Measurements from ENCODE around the gene COL11A1.
"Not testable (repeated sequence)": the region's sequence is repeated elsewhere in the genome, so short reads cannot be mapped to it uniquely, and the experiment has no call there.

Gene COL11A1

GRCh38 chr1:103108376-103109150 lies at the start of gene COL11A1:
TSS of gene COL11A1 (minus strand) at chr1:103108522. CDS start at chr1:103108178, 344 bp downstream.
- H3K9ac ChIP-seq (ENCODE audit: low read length) = peak within 1 kb of the TSS; percentile 47
- no peaks in the 10 kb centered on the region for H3K36me3 ChIP-seq (ENCODE audit: control insufficient read depth, insufficient read depth, low read length)
- H3K4me3 ChIP-seq (ENCODE audit: low read depth, low read length) = peak within 1 kb of the TSS; percentile 80
- H3K27me3 ChIP-seq (ENCODE audit: control insufficient read depth, insufficient read depth, low read length) = peaks cover 11% of the 10 kb centered on the region
- H3K27ac ChIP-seq (ENCODE audit: low read depth, low read length) = no peak within 1 kb of the TSS
- H3K4me1 ChIP-seq (ENCODE audit: control insufficient read depth, insufficient read depth, low read length) = peaks cover 3% of the 10 kb centered on the region; the same call in 1 of the 2 replicates
- no peaks in the 10 kb centered on the region for H3K9me3 ChIP-seq (ENCODE audit: control insufficient read depth, insufficient read depth, low read depth, low read length)

- Histone ChIP-seq H3K4me1 (ENCODE audit: control insufficient read depth, insufficient read depth, low read length) (no peaks in the 10 kb centered on the region), H3K36me3 (ENCODE audit: control insufficient read depth, insufficient read depth, low read length) (no peaks in the 10 kb centered on the region), H3K27ac (ENCODE audit: low read depth, low read length) (no peak overlapping the region), H3K4me3 (ENCODE audit: low read depth, low read length) (no peak overlapping the region), H3K9me3 (ENCODE audit: control insufficient read depth, insufficient read depth, low read depth, low read length) (no peaks in the 10 kb centered on the region), H3K9ac (ENCODE audit: low read length) (no peak overlapping the region), H3K27me3 (ENCODE audit: control insufficient read depth, insufficient read depth, low read length) (no peaks in the 10 kb centered on the region)
Observed at GRCh38 chr1:103156966-103157365, 48.6 kb upstream of the COL11A1 start.

GRCh38 chr1:103146166-103146565 lies 37.8 kb upstream of the COL11A1 start:
- no peak overlapping the region for H3K9ac ChIP-seq (ENCODE audit: low read length)
- no peaks in the 10 kb centered on the region for H3K9me3 ChIP-seq (ENCODE audit: control insufficient read depth, insufficient read depth, low read depth, low read length)
- H3K4me3 ChIP-seq (ENCODE audit: low read depth, low read length) = no peak overlapping the region
- H3K4me1 ChIP-seq (ENCODE audit: control insufficient read depth, insufficient read depth, low read length) = no peaks in the 10 kb centered on the region; the same call in 1 of the 2 replicates
- no peak overlapping the region for H3K27ac ChIP-seq (ENCODE audit: low read depth, low read length)
- H3K36me3 ChIP-seq (ENCODE audit: control insufficient read depth, insufficient read depth, low read length) = no peaks in the 10 kb centered on the region
- no peaks in the 10 kb centered on the region for H3K27me3 ChIP-seq (ENCODE audit: control insufficient read depth, insufficient read depth, low read length)

DNA sequence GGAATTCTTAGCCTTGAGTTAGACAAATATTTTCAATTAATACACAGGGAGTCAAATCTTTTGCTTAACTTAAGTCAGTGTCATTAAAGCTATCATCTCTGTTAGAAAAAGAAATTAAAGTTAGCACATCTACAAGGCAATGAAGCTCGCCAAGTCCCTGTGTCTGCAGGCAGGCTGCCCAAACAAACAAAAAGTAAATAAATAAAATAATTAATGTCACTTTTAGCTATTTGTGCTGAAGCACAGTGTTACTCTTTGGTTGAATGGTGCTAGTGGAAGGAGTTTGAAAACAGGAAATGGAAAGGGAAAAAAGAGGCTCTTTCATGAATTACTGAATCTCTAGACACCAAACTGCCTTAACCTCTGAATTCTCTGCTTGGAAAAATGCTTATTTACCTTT lies 37.1 kb upstream of the COL11A1 start:
- Histone ChIP-seq H3K36me3 (ENCODE audit: control insufficient read depth, insufficient read depth, low read length) (no peaks in the 10 kb centered on the region), H3K9ac (ENCODE audit: low read length) (no peak overlapping the region), H3K9me3 (ENCODE audit: control insufficient read depth, insufficient read depth, low read depth, low read length) (no peaks in the 10 kb centered on the region), H3K27ac (ENCODE audit: low read depth, low read length) (no peak overlapping the region), H3K27me3 (ENCODE audit: control insufficient read depth, insufficient read depth, low read length) (no peaks in the 10 kb centered on the region), H3K4me1 (ENCODE audit: control insufficient read depth, insufficient read depth, low read length) (no peaks in the 10 kb centered on the region; the same call in 1 of the 2 replicates), H3K4me3 (ENCODE audit: low read depth, low read length) (no peak overlapping the region)

- no peaks in the 10 kb centered on the region for H3K9me3 ChIP-seq (ENCODE audit: control insufficient read depth, insufficient read depth, low read depth, low read length)
- no peak overlapping the region for H3K27ac ChIP-seq (ENCODE audit: low read depth, low read length)
- H3K36me3 ChIP-seq (ENCODE audit: control insufficient read depth, insufficient read depth, low read length) = no peaks in the 10 kb centered on the region
- H3K4me1 ChIP-seq (ENCODE audit: control insufficient read depth, insufficient read depth, low read length) = no peaks in the 10 kb centered on the region
- H3K4me3 ChIP-seq (ENCODE audit: low read depth, low read length) = no peak overlapping the region
- no peak overlapping the region for H3K9ac ChIP-seq (ENCODE audit: low read length)
- H3K27me3 ChIP-seq (ENCODE audit: control insufficient read depth, insufficient read depth, low read length) = no peaks in the 10 kb centered on the region
Observed at GRCh38 chr1:103144681-103145080, 36.4 kb upstream of the COL11A1 start.

- Histone ChIP-seq H3K36me3 (ENCODE audit: control insufficient read depth, insufficient read depth, low read length) (no peaks in the 10 kb centered on the region), H3K4me1 (ENCODE audit: control insufficient read depth, insufficient read depth, low read length) (no peaks in the 10 kb centered on the region), H3K27me3 (ENCODE audit: control insufficient read depth, insufficient read depth, low read length) (no peaks in the 10 kb centered on the region), H3K9ac (ENCODE audit: low read length) (no peak overlapping the region), H3K4me3 (ENCODE audit: low read depth, low read length) (no peak overlapping the region), H3K27ac (ENCODE audit: low read depth, low read length) (no peak overlapping the region), H3K9me3 (ENCODE audit: control insufficient read depth, insufficient read depth, low read depth, low read length) (no peaks in the 10 kb centered on the region)
Observed at GRCh38 chr1:103142461-103142860, 34.1 kb upstream of the COL11A1 start.

DNA sequence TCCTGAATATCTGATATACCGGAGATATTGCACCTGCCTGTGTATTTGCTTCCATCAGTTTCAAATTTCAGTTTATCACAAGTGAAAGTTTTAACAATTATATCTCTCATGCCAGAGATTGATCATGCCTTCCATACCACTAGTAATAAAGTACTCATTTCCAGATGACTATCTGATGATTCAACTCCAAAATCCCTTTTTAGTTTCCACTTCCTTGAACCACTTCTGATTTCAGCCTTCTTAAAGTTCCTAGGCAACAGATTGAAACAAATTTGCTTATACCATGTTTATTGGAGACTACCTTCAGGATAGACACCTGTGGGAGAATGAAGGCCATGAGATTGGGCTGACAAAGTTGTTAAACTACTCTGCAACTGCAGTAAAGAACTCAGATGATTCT lies 21.5 kb upstream of the COL11A1 start:
- H3K27me3 ChIP-seq (ENCODE audit: control insufficient read depth, insufficient read depth, low read length) = no peaks in the 10 kb centered on the region
- no peak overlapping the region for H3K4me3 ChIP-seq (ENCODE audit: low read depth, low read length)
- H3K27ac ChIP-seq (ENCODE audit: low read depth, low read length) = no peak overlapping the region
- H3K9me3 ChIP-seq (ENCODE audit: control insufficient read depth, insufficient read depth, low read depth, low read length) = no peaks in the 10 kb centered on the region
- no peak overlapping the region for H3K9ac ChIP-seq (ENCODE audit: low read length)
- no peaks in the 10 kb centered on the region for H3K4me1 ChIP-seq (ENCODE audit: control insufficient read depth, insufficient read depth, low read length)
- no peaks in the 10 kb centered on the region for H3K36me3 ChIP-seq (ENCODE audit: control insufficient read depth, insufficient read depth, low read length)

- Histone ChIP-seq H3K4me3 (ENCODE audit: low read depth, low read length) (no peak overlapping the region), H3K4me1 (ENCODE audit: control insufficient read depth, insufficient read depth, low read length) (no peaks in the 10 kb centered on the region), H3K9ac (ENCODE audit: low read length) (no peak overlapping the region), H3K27ac (ENCODE audit: low read depth, low read length) (no peak overlapping the region), H3K36me3 (ENCODE audit: control insufficient read depth, insufficient read depth, low read length) (no peaks in the 10 kb centered on the region), H3K27me3 (ENCODE audit: control insufficient read depth, insufficient read depth, low read length) (no peaks in the 10 kb centered on the region), H3K9me3 (ENCODE audit: control insufficient read depth, insufficient read depth, low read depth, low read length) (no peaks in the 10 kb centered on the region)
Observed at GRCh38 chr1:103129255-103129654, 20.9 kb upstream of the COL11A1 start.

- not testable (repeated sequence) for H3K36me3 ChIP-seq (ENCODE audit: control insufficient read depth, insufficient read depth, low read length); H3K27ac ChIP-seq (ENCODE audit: low read depth, low read length); H3K4me1 ChIP-seq (ENCODE audit: control insufficient read depth, insufficient read depth, low read length)
Observed at GRCh38 chr1:103128256-103128655, 19.9 kb upstream of the COL11A1 start.

DNA sequence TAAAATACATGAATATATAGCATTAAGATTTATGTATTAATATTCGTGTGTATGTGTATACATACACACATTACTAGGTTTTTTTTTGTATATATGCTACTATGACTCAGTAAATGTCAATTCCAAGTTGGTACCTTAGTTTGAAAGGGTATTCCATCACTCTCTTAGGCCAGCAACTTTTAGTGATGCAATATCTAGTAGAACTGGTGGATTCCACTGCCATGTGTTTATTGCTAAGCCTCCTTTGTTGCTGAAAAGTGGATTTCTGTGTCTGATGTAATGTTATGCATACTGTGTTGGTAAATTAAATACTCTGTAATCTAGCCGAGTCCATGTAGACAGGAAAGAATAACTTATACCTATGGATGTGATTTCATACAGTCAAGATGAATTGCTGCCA lies 16.9 kb upstream of the COL11A1 start:
- no peaks in the 10 kb centered on the region for H3K36me3 ChIP-seq (ENCODE audit: control insufficient read depth, insufficient read depth, low read length)
- H3K27ac ChIP-seq (ENCODE audit: low read depth, low read length) = no peak overlapping the region
- no peaks in the 10 kb centered on the region for H3K4me1 ChIP-seq (ENCODE audit: control insufficient read depth, insufficient read depth, low read length)
- H3K4me3 ChIP-seq (ENCODE audit: low read depth, low read length) = no peak overlapping the region
- H3K27me3 ChIP-seq (ENCODE audit: control insufficient read depth, insufficient read depth, low read length) = no peaks in the 10 kb centered on the region
- H3K9me3 ChIP-seq (ENCODE audit: control insufficient read depth, insufficient read depth, low read depth, low read length) = no peaks in the 10 kb centered on the region; the same call in 1 of the 2 replicates
- no peak overlapping the region for H3K9ac ChIP-seq (ENCODE audit: low read length)

More at GRCh38 chr1:103128256-103128655, 19.9 kb upstream of the COL11A1 start:
- not testable (repeated sequence) for H3K9me3 ChIP-seq (ENCODE audit: control insufficient read depth, insufficient read depth, low read depth, low read length); H3K27me3 ChIP-seq (ENCODE audit: control insufficient read depth, insufficient read depth, low read length); H3K4me3 ChIP-seq (ENCODE audit: low read depth, low read length); H3K9ac ChIP-seq (ENCODE audit: low read length)

- Histone ChIP-seq H3K27ac (ENCODE audit: low read depth, low read length) (no peak overlapping the region), H3K4me3 (ENCODE audit: low read depth, low read length) (no peak overlapping the region), H3K9me3 (ENCODE audit: control insufficient read depth, insufficient read depth, low read depth, low read length) (no peaks in the 10 kb centered on the region; the same call in 1 of the 2 replicates), H3K4me1 (ENCODE audit: control insufficient read depth, insufficient read depth, low read length) (no peaks in the 10 kb centered on the region), H3K27me3 (ENCODE audit: control insufficient read depth, insufficient read depth, low read length) (no peaks in the 10 kb centered on the region), H3K36me3 (ENCODE audit: control insufficient read depth, insufficient read depth, low read length) (no peaks in the 10 kb centered on the region), H3K9ac (ENCODE audit: low read length) (no peak overlapping the region)
Observed at GRCh38 chr1:103122983-103123720, 14.8 kb upstream of the COL11A1 start.

Data from HUES6 (cell line).